GM13977 (cell line): ENCODE measurements around the gene TCFL5.

ENCODE experiments used
- DNase-seq: peaks from one replicate; pipeline ENCODE4 v3.0.0; 2012; ENCODE audit warnings: low spot score
- in situ Hi-C: fragments of 300-500 bp; cut with MboI; formaldehyde crosslinking; loops from one replicate; pipeline ENCODE4 v1.12.0; 2022; ENCODE audit warnings: low sequenced_read_pairs, low pct_unique_long_range_greater_than_20kb, mixed read lengths, inconsistent platforms; ENCODE audit not compliant: unreplicated experiment
- TF ChIP-seq, protein P1 (sequence below): IDR thresholded peaks from 2 replicates; pipeline ENCODE4 v1.5.1; 2012; ENCODE audit warnings: mild to moderate bottlenecking, control low read depth; ENCODE audit not compliant: insufficient read depth; ENCODE audit errors: extremely low read depth, missing control alignments

Gene TCFL5

DNA sequence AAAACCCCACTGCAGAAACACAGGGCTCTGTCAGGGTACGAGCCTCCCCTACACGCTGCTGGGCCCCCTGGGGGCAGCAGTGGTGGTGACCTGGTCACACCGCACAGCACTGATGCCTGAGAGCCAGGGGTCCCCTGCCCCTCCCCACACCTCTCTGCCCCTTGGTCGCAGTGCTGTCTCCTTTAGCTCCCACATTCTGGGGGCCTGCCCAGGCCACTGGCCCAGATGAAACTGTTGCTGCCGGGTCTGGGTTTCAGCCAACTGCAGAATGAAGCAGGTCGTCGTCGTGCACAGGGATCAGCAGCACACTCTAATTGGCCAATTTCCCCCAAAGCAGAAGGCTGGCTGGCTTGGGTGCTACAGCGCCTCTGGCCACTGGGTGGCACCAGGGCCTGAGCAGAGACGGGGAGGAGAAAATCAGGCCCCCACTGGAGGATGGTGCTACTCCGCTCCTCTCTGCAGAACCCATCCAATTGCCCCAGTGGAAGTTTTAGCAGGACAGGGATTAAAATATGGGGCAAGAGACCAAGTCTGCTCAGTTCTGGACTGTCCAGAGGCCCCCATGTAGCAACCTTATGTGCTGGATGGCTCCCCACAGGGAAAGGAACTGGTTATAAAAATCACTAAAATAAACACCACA lies 38.5 kb upstream of the TCFL5 start:
- TF ChIP-seq, protein P1, sequence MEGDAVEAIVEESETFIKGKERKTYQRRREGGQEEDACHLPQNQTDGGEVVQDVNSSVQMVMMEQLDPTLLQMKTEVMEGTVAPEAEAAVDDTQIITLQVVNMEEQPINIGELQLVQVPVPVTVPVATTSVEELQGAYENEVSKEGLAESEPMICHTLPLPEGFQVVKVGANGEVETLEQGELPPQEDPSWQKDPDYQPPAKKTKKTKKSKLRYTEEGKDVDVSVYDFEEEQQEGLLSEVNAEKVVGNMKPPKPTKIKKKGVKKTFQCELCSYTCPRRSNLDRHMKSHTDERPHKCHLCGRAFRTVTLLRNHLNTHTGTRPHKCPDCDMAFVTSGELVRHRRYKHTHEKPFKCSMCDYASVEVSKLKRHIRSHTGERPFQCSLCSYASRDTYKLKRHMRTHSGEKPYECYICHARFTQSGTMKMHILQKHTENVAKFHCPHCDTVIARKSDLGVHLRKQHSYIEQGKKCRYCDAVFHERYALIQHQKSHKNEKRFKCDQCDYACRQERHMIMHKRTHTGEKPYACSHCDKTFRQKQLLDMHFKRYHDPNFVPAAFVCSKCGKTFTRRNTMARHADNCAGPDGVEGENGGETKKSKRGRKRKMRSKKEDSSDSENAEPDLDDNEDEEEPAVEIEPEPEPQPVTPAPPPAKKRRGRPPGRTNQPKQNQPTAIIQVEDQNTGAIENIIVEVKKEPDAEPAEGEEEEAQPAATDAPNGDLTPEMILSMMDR = peak; percentile 98
- in situ Hi-C loops = no loop called here
- DNase-seq = peak; percentile 92

DNA sequence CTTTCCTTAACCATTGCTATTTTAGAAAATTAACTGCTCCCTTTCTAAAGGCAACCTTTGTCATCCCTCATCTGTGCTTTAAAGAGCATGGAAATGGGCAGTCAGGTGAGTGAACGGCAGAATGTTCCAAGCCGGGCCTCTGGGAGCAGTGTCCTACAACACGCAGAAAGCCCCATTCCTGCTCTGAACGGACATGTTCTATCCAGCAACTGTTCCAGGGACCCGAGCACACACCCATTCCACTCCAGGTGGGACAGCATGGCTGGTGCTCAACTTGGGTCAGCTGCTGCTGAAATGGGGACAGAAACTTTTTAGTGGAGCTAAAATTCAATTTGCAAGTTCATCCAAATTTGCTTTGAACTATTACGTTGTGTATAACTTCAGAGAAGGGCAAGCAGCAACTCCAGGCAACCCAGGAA lies 38.0 kb upstream of the TCFL5 start:
- TF ChIP-seq, protein P1 = no peak
- no peak for DNase-seq
- in situ Hi-C loops = no loop called here

DNA sequence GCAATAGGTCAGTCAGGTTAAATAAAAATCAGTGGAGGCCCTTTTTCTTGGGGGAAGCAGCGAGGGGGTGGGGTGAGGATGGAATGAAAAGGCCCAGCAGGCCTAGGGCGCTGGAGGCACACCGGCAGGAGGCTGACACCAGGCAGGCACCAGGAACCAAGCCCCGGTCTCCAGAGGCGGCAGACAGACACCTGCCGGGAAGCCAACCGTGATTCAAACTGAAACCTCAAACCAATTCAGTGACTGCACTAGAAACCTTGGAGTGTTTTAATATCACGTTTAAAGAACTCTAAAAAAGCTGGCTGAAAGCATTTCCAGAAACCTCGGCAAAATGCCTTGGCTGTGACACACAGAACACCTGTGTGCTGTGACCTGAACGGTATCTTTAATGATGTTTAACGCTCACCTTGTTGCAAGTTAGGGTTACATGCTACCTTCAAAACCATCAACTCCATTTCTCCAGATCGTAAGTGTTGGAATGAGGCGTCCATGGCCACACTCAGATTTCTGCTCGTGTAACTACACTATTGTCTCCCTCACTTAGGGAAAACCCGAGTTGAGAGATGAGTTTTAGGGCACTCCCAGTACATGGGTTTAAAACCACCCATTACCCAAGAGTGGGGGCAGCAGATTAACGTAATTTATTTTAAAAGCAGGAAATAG lies 37.5 kb upstream of the TCFL5 start:
- TF ChIP-seq, protein P1 = no peak
- in situ Hi-C loops = no loop called here
- DNase-seq = peak; percentile 72

DNA sequence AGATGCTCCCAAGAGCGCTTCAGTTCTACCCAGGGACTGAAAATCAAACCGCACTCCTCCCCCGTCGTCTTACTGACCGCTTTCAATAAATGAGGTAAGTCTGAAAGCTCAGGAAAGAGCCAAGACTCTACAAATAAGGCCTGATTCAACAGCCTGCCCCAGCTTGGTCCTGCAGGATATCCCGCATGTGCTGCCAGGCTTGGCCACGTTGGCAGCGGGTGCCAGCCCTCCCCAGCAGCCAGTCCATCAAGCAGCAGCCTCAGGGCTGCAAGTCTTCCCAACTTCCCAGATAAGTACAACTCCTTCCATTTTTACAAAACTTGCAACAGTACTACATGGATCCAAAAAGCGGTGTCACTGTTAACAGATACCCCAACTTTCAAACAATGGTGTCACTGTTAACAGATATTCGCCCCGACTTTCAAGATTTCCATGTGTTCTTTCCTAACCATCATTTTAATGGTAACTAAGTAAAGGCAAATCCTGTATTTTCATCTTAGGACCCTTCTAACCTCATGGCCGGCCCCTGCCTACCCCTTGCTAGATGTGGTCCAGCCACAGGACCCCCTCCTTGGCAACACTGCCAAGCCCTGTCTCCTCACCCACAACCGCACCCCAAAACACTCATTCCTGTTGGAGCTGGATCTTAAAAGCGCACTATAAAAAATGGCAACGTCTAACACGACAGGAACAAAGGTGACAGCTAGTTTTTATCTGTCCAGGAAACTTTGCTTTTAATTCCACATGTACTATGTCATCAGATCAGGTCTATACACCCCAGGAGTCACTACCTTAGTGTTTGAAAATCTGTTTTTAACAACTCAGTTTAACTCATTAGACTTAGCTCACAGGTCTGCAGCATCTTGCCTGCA lies 36.7 kb upstream of the TCFL5 start:
- in situ Hi-C loops = no loop called here
- TF ChIP-seq, protein P1 = no peak
- no peak for DNase-seq

DNA sequence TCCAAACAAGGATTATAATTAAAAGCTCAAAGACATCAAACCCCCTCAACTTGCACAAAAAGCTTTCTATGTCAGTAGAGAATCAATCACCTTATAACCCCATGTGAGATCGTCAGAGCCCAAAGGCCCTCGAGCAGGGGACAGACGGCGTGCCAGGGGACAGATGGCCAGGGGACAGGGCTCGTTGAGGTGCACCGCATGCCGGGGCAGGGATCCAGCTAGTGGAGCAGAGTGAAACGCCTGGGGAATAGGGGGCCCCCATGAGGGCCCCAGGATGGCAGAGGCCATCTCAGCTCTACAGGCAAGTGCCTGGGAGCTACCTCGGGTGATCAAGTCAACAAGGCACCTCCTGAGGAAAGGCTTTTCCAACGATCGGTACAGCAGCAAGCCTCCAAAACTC lies 36.0 kb upstream of the TCFL5 start:
- DNase-seq = no peak
- in situ Hi-C loops = no loop called here
- TF ChIP-seq, protein P1 = no peak

DNA sequence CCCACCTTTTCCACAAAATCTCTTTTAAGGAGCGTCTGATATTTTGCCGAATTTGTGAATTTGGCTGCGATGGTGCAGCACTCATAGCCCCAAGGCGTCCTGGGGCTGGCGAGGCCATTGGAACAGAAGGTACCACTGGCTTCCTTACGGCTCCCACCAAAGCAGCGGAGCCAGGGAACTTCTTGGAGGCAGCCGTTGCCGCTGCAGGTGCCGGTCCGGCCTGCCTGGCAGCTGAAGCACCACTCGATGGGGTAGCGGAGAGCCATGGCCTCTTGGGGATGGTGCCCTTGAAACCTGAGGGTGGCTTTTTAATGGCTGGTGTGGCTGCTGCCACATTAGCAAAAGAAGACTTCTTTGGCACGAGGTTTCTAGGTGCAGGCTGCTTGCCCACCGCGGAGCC lies 34.9 kb upstream of the TCFL5 start:
- in situ Hi-C loops = no loop called here
- DNase-seq = no peak
- TF ChIP-seq, protein P1 = no peak
